ENCODE data around the gene SLIT3. TPM values are rescaled to one million over a fixed set of nuclear protein-coding genes. Genes with fewer than 3 reads are reported as not detected.

SLIT3 gene
- total RNA-seq, 1 experiment from 2014 or later, result 0.92 TPM

DNA sequence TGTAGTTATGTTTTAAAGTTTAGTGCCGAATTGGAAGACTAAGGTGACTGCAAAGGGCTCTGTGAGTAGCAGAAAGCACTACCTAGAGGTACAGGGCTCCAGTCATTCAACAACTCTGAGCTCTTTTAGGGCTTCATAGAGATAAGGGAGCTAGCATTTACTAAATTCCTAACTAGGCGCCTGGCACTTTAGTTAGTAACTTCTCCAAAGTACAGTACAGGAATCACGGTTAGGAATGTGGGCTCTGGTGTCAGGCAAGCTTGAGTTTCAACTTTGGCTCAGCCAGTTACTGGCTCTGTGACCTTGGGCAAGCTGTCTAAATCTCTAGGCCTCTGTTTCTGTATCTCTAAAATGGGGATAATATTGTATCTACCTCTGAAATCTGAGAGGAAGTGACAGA lies 115.3 kb downstream of the SLIT3 start:
- Histone ChIP-seq H2AK5ac (ENCODE audit: insufficient read length, low read length) (no peak overlapping the region), H3K79me2 (ENCODE audit: insufficient read depth, low read length) (no peaks in the 10 kb centered on the region), H4K20me1 (ENCODE audit: control insufficient read depth, insufficient read depth, insufficient read length) (no peaks in the 10 kb centered on the region), H3K56ac (ENCODE audit: insufficient read length, low read depth, low read length) (no peak overlapping the region), H4K5ac (ENCODE audit: insufficient read length, low read depth, low read length) (no peak overlapping the region), H2BK15ac (ENCODE audit: low read depth, low read length) (no peak overlapping the region), H3K27ac (ENCODE audit: insufficient read length, low read depth, low read length) (no peak overlapping the region), H4K91ac (ENCODE audit: insufficient read length, low read depth, low read length) (no peak overlapping the region), H3K4ac (ENCODE audit: low read depth, low read length) (no peak overlapping the region), H3K23me2 (ENCODE audit: insufficient read length, low read depth, low read length, poor library complexity, severe bottlenecking) (no peaks in the 10 kb centered on the region), H3K9me3 (ENCODE audit: control insufficient read depth, low read depth, low read length) (no peaks in the 10 kb centered on the region), H3K4me2 (ENCODE audit: insufficient read depth, insufficient read length, low read length) (no peak overlapping the region), H4K8ac (replicated peaks; ENCODE audit: insufficient read length, low read depth, low read length) (no peak overlapping the region), H3K79me1 (ENCODE audit: insufficient read depth, low read depth, low read length, poor library complexity, severe bottlenecking) (no peaks in the 10 kb centered on the region), H2BK20ac (ENCODE audit: low read depth, low read length, poor library complexity, severe bottlenecking) (no peak overlapping the region), H2AFZ (ENCODE audit: low read length) (no peak overlapping the region), H2BK5ac (ENCODE audit: insufficient read length, low read length) (no peak overlapping the region), H3T11ph (ENCODE audit: low read length) (no peak overlapping the region), H3K18ac (ENCODE audit: insufficient read length, low read depth, low read length) (no peak overlapping the region), H3K9ac (ENCODE audit: extremely low read depth, insufficient read length, low read length) (no peak overlapping the region), H2BK120ac (ENCODE audit: low read depth, low read length, poor library complexity, severe bottlenecking) (no peak overlapping the region), H3K23ac (ENCODE audit: insufficient read length, low read depth, low read length) (no peak overlapping the region), H2BK12ac (ENCODE audit: insufficient read length, low read depth, low read length) (no peak overlapping the region), H3K14ac (ENCODE audit: insufficient read depth, low read length) (no peak overlapping the region), H3K27me3 (ENCODE audit: insufficient read depth, low read length) (no peaks in the 10 kb centered on the region), H3K4me1 (ENCODE audit: insufficient read depth, low read length) (no peaks in the 10 kb centered on the region; the same call in 1 of the 2 replicates)
- TF ChIP-seq, protein P1, sequence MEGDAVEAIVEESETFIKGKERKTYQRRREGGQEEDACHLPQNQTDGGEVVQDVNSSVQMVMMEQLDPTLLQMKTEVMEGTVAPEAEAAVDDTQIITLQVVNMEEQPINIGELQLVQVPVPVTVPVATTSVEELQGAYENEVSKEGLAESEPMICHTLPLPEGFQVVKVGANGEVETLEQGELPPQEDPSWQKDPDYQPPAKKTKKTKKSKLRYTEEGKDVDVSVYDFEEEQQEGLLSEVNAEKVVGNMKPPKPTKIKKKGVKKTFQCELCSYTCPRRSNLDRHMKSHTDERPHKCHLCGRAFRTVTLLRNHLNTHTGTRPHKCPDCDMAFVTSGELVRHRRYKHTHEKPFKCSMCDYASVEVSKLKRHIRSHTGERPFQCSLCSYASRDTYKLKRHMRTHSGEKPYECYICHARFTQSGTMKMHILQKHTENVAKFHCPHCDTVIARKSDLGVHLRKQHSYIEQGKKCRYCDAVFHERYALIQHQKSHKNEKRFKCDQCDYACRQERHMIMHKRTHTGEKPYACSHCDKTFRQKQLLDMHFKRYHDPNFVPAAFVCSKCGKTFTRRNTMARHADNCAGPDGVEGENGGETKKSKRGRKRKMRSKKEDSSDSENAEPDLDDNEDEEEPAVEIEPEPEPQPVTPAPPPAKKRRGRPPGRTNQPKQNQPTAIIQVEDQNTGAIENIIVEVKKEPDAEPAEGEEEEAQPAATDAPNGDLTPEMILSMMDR (conservative IDR thresholded peaks at IDR 0.05), result no peak
- no peak for DNase-seq
- Mint-ChIP-seq H3K27ac (no peak overlapping the region), H3K27me3 (ENCODE audit: low read depth) (peaks cover 9% of the 10 kb centered on the region), H3K4me1 (peaks cover 5 to 6% of the 10 kb centered on the region in 2 experiments), H3K4me3 (no peak overlapping the region), H3K36me3 (ENCODE audit: insufficient read depth in 1 of 3, low read depth in 3 of 3) (no peaks in the 10 kb centered on the region), H3K9me3 (no peaks in the 10 kb centered on the region)
- no CpG with 5 or more reads among the region's 3 CpGs for whole genome bisulfite sequencing (ENCODE audit: extremely low coverage, insufficient read length, low lambda C conversion rate)
